PC-3 (cell line): ENCODE measurements around the gene CCDC192.

Experiments
- EZH2phosphoT487 ChIP-seq: fragments of 300-600 bp; sonication (generic); IDR thresholded peaks from 2 replicates; pipeline ENCODE4 v1.6.1; 2018; ENCODE audit warnings: mild to moderate bottlenecking, antibody characterized with exemption, low read length, borderline replicate concordance
- TF ChIP-seq, protein P1 (sequence below): fragments of 300-600 bp; sonication (generic); conservative IDR thresholded peaks from 2 replicates; pipeline ENCODE4 v1.5.1; 2017; ENCODE audit warnings: antibody characterized with exemption, low read depth, mild to moderate bottlenecking, low read length

DNA sequence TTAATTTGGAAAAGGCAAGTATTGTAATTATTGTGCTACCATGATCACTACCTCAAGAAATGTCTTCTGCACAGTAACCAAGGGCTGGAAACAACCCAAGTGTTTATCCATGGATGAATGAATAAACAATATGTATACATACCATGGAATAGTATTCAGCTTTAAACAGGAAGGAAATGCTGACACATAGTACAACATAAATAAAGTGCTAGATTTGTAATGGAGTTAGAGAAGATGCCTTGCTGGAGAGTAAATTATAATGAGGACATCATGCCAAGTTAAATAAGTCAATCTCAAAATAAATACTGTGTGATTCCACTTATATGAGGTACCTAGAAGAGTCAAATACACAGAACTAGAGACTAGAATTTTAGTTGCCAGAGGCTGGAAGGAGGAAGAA, 160.0 kb downstream of the CCDC192 start:
- no peak for TF ChIP-seq EZH2phosphoT487
- TF ChIP-seq, protein P1, sequence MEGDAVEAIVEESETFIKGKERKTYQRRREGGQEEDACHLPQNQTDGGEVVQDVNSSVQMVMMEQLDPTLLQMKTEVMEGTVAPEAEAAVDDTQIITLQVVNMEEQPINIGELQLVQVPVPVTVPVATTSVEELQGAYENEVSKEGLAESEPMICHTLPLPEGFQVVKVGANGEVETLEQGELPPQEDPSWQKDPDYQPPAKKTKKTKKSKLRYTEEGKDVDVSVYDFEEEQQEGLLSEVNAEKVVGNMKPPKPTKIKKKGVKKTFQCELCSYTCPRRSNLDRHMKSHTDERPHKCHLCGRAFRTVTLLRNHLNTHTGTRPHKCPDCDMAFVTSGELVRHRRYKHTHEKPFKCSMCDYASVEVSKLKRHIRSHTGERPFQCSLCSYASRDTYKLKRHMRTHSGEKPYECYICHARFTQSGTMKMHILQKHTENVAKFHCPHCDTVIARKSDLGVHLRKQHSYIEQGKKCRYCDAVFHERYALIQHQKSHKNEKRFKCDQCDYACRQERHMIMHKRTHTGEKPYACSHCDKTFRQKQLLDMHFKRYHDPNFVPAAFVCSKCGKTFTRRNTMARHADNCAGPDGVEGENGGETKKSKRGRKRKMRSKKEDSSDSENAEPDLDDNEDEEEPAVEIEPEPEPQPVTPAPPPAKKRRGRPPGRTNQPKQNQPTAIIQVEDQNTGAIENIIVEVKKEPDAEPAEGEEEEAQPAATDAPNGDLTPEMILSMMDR, result no peak
